GM21723 (cell line): Measurements from ENCODE around the gene PSMD8.
A peak's percentile ranks its signal among the peaks of the same experiment; 100 is the strongest.
"Not testable (repeated sequence)": the region's sequence is repeated elsewhere in the genome, so short reads cannot be mapped to it uniquely, and the experiment has no call there.

Source experiments
- ATAC-seq: cut with Tn5 transposase; IDR thresholded peaks from one replicate; pipeline ENCODE4 v1.9.1; 2021; ENCODE audit warnings: mild to moderate bottlenecking, moderate library complexity; ENCODE audit not compliant: unreplicated experiment

The PSMD8 gene

DNA sequence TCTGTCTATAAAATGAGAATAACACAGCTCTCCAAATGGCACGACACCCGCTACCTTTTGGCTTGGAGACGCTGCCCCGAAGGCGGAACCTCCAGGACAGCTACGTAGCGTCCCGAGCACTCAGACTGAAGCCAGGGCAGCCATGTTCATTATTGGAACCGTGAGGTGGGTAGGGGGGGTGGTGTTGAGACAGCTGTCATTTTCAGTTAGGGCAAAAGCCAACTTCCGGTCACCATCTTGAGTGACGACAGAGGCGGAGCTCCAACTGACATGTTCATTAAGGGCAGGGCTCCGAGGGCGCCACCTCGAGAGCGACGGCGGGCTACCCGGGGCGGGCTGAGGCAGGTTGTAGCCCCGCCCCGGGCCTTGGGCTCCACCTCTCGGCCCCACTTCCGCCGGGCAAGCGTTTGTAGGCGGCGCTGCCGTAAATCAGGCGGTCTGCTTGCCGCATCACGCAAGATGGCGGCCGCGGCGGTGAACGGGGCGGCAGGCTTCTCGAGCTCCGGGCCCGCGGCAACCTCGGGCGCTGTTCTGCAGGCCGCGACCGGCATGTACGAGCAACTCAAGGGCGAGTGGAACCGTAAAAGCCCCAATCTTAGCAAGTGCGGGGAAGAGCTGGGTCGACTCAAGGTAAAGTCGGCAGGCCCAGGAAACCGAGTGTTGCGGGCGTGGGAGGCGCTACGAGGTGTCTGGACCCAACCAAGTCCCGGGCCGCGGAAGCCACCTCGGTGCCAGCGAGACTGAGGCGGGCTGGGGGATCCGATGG is at the start of gene PSMD8:
Gene PSMD8, plus strand, starts transcription at position 240 of the 766 bp plus-strand sequence. Its CDS starts 31 bp downstream, at position 271.
- ATAC-seq = peak; percentile 94

DNA sequence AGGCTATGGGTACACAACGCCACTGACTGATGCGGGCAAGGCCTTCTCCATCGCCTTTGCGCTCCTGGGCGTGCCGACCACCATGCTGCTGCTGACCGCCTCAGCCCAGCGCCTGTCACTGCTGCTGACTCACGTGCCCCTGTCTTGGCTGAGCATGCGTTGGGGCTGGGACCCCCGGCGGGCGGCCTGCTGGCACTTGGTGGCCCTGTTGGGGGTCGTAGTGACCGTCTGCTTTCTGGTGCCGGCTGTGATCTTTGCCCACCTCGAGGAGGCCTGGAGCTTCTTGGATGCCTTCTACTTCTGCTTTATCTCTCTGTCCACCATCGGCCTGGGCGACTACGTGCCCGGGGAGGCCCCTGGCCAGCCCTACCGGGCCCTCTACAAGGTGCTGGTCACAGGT is 47.8 kb upstream of the PSMD8 start:
- no peak for ATAC-seq

DNA sequence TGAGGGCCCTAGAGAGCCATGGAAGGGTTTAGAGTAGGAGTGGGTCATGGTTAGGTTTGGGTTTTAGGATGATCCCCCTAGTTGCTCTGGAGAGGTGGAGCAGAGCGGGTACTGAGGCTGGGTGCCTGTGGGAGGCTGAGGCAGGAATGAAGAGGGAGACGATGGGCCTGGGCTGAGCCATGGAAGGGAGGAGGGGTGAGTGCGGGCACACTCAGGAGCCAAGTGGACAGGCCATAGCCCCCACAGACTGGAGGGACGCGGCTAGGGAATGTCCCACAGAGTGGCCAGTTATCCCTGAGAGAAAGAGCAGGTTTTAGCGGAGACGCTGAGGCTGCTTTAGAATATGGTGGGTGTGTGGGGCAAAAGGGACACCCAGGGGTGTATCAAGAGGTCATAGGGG is 44.7 kb upstream of the PSMD8 start:
- ATAC-seq = no peak

DNA sequence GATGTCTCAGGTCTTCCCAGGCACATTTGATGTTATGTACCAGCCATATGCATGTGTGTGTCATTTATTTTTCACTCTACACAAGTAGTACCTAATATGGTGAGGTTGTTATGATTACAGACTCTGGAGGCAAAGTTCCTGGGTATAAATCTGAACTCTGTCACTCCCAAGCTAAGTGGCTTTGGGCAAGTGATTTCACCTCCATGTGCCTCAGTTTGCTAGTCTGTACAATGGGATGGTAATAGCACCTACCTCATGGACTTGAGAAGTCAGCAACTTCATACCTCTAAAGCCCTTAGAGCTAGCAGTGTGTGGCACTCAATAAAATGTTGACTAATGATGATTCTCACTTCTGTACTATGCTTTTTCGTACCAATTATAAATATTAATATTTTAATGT is 42.6 kb upstream of the PSMD8 start:
- no peak for ATAC-seq

DNA sequence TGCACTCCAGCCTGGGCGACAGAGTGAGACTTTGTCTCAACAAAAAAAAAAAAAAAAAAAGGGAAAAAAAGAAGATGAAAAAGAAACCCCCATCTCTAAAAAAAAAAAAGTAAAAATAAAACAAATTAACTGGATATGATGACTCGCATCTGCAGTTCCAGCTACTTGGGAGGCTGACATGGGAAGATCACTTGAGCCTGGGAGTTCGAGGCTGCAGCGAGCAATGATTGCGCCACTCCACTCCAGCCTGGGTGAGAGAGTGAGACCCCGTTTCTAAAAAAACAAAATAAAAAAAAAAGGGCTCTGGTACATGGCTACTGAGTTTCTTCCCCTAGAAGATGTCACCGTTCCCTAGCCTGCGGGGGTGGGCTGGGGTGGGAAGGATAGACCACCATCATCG is 41.1 kb upstream of the PSMD8 start:
- no peak for ATAC-seq

DNA sequence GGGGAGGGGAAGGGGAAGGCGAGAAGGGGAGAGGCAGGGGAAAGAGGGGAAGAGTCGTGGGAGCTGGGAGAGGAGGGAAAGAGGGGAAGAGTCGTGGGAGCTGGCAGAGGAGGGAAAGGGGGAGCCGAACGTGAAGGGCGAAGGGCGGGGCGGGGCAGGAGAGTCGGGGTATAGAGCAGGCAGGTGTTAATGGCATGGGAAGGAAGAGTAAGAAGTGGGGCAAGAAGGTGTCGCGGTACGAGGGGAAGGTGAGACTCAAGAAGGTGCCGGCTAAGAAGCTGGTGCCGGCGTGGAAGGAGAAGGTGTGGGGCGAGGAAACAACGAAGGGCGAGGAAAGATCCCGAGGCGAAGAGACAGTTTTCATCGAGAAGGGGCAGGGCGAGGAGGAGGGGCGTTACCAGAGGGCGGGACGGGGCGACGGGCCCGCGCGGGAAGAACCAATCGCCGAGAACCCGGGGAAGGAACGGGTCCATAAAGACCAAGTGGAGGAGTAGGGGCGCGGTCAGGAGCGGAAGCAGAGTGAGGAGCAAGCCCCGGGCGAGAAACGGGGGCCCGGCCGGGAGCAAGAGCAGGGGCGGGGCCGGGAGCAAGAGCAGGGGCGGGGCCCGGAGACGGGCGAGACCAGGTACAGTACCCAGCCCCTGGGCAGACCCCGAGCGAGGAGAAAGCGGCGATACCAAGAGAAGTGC is 38.3 kb upstream of the PSMD8 start:
- ATAC-seq = peak; percentile 73

DNA sequence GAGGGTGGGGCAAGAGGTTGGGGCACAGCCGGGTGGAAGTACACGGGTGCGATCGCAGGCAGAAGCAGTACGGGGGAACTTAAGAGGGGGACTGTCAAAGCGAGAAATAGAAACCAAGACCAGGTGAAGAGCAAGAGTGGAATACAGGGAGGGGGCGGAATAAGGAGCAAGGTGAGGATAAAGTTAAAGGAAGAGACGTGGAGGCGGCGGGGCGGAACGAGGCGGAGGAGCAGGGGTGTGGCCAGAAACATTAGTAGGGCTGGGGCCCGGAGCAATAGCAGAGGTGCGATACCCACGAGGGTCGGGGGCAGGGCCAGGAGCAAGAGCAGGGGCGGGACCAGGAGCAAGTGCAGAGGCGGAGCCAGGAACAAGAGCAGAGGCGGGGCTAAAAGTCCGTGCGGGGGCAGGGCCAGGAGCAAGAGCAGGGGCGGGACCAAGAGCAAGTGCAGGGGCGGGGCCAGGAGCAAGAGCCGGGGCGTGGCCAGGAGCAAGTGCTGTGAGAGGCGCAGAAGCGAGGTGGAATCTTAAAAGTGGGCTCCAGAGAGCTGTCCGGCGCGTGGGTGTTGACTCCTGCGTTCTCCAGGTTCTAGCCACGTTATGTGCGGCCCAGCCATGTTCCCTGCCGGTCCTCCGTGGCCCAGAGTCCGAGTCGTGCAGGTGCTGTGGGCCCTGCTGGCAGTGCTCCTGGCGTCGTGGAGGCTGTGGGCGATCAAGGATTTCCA is 37.6 kb upstream of the PSMD8 start:
- peak; percentile 44 for ATAC-seq

DNA sequence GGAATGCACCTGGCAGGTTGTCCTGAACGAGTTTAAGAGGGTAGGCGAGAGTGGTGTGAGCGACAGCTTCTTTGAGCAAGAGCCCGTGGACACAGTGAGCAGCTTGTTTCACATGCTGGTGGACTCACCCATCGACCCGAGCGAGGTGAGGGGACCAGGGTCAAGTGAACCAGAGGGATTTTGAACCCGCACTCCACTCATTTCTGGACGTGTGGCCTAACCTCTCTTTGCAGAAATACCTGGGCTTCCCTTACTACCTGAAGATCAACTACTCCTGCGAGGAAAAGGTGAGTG is 37.1 kb upstream of the PSMD8 start:
- no peak for ATAC-seq

DNA sequence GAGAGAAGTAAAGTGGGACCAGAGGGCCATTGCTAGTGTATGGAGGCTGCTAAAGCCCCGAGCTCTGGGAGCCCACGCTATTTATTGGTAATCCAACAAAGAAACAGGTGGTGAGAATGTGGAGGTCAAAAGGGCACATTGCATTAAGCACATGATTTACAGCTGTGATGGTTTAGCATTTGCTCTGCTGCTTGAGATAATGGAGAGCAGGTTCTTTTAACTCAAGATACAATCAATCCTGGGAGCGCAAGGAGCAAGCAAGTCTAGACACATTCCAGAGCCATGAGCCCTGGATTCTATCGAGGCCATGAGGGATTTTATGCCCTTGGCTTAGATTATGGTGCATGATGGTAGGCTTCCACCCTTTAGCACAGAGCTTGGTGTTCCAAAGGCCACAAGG is 35.4 kb upstream of the PSMD8 start:
- not testable (repeated sequence) for ATAC-seq

DNA sequence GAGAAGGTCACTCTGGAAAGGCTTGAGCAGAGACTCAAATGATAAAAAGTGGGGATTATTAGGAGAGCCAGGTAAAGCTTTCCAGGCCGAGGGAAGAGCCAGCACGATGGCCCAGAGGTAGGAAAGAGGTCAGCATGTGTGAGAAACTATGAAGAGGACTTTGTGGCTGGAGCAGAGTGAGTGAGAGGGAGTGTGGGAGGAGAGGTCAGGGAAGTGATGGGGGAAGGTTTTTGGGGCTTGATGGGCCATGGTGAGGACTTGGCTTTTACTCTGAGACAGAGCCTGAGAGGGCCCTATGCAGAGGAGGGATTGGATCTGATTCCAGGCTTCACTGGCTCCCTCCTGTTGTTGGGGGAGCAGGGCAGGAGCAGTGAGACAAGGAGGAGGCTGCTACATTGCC is 33.4 kb upstream of the PSMD8 start:
- ATAC-seq = no peak

DNA sequence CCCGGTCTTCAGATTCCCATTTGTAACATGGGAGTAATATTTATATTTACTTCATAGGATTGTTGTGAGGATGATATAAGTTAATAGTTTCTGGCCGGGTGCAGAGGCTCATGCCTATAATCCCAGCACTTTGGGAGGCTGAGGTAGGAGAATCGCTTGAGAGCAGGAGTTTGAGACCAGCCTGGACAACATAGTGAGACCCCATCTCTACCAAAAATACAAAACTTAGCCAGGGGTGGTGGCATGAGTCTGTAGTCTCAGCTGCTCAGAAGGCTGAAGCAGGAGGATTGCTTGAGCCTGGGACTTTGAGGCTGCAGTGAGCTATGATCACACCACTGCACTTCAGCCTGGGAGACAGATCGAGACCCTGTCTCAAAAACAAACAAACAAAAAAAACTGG is 27.5 kb upstream of the PSMD8 start:
- no peak for ATAC-seq

DNA sequence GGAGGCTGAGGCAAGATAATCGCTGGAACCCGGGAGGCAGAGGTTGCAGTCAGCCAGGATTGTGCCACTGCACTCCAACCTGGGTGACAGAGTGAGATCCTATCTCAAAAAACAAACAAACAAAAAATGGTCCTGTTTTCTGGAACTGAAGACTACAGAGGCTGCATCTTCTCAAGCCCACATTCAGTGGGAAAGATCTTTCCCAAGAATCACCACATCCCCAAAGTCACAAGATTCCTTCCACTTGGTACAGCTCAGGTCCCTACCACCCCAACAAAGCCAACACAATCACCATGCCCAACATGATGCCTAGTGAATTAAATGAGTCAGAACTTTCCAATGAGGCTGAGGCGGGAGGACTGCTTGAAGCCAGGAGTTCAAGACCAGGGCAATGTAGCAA is 23.5 kb upstream of the PSMD8 start:
- no peak for ATAC-seq

DNA sequence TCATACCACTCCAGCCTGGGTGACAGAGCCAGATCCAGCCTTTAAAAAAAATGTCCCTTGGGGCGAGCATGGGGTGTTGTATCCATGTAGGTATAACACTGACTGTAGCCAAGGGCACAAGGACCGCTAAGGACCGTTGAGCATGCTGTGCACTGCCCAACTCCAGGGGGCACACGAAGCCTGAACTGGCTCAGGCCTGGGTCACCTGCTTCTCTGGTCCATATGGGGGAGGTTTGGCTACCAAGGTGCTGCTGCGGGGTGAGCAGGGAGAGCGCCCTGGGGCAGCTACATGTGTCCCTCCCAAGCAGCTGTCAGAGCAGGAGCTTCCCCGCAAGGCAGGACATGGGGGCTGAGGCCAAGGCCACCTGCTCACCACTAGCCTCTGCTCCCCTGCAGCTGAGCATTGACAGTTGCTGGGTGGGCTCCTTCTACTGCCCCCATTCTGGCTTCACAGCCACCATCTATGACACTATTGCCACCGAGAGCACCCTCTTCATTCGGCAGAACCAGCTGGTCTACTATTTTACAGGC is 22.4 kb upstream of the PSMD8 start:
- no peak for ATAC-seq

DNA sequence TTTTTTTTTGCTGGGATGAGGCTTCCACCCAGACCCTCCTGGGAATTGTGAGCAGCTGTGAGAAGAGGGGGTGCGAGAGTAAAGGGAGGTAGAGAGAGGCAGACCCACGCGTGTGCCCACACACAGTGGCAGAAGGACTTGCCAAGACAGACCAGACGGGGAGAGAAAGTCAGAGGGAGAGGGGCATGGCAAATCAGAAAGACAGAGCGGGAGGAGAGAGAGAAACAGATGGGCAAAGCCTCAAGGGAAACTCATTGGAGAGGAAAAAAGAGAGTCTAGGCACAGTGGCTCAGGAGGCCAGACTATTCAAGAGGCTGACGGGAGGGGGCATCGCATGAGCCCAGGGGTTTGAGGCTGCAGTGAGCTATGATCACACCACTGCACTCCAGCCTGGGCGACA is 21.8 kb upstream of the PSMD8 start:
- ATAC-seq = no peak

DNA sequence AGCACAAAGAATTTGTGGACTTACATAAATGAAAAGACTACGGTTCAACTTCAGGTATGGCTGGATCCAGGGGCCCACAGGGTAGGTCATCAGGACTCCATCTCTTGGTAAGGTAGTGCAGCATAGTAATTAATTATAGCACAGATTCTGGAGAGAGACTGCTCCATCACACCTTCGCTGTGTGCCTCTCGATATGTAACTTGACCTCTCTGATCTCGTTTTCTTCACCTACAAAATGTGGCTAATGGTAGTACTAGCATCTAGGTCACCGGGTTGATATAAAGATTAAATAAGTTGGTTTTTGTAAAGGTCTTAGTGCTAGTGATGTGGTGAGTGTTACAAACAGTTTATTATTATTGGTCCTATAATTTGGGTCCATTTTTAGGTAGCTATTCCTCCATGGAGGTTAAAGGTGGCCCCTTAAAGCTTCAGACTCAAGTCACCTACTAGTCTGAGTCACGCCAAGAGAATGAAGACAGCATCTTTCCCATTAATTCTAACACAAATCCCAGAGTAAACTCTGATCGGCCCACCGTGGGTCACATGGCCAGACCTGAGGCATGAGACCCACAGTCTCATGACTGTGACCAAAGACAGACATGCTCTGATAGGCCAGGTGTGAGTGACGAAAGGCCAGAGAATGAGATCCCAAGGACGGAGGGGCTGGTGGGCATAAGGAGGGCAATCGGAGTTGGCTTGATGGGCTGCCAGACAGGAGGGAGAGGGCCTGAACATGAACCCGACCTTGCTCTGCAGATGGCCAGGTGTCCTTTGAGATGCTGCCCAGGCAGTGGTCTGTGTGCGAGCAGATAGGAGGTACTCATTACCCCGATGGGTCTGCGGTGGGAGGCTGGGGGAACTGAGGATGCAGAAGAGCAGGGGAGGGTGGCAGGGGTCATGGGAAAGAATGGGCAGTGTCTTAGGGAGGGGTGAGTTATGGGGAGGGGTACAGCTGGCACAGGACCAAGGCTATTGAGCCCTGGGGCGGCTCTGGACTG is 18.3 kb upstream of the PSMD8 start:
- no peak for ATAC-seq

DNA sequence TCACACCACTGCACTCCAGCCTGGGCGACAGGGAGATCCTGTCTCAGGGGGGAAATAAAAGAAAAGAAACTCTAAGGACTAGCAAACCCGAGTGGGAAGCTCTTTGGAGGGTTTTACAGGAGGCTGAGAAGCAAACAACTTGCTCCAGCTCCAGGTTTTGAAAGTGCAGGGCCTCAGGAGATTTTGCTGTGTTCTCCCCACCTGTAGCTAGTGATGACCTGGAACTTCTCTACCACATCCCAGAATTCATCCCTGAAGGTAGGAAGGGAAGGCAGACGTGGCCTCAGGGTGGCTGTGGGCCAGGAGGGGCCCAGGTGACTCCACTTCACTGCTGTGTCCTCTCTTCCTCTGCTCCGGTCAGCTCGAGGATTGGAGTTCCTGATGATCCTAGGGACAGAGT is 16.3 kb upstream of the PSMD8 start:
- no peak for ATAC-seq

DNA sequence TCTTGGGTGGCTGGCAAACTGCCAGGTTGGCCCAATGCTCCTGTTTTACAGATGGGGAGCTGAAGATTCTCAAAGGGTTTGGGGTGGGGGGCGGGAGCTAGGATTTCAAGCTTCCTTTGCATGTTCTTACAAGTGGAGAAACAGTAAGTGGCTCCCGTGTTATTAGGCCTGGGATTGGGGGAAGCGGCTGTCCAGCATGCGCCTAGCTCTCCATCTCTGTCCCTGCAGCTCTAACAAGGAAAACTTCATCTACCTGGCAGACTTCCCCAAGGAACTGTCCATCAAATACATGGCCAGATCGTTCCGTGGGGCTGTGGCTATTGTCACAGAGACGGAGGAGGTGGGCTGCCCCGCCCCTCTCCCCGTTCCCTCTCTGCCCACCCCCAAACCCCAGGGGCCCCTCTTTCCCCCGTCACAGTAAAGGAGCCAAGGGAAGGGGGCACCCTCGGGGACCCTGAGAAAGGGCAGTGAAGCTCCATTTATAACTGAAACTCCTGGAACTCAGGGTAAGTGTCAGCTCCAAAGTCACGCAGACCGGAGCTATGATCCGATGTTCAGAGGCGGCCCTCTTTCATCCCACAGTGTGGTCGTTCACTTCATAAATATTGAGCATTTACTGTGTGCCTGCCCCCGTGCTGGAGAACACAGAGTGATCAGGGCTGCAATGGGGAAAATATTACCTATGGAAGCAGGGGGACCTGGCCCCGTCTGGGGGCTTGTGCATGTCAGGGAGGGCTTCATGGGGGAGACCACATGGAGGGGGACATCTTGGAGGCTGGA is 14.9 kb upstream of the PSMD8 start:
- ATAC-seq = no peak

DNA sequence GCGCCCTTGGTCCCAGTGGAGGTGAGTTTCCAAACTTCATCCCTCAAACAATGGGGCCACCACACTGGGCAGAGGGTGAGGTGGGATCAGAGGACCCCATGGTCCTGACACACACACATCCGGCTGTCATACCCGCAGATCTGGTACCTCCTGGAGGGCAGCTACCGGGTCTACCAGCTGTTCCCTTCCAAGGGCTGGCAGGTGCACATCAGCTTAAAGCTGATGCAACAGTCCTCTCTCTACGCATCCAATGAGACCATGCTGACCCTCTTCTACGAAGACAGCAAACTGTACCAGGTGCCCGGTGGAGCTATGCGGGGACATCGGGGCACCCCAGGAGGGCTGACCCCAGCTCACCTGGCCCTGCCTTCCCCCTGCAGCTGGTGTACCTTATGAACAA is 14.0 kb upstream of the PSMD8 start:
- ATAC-seq = no peak

DNA sequence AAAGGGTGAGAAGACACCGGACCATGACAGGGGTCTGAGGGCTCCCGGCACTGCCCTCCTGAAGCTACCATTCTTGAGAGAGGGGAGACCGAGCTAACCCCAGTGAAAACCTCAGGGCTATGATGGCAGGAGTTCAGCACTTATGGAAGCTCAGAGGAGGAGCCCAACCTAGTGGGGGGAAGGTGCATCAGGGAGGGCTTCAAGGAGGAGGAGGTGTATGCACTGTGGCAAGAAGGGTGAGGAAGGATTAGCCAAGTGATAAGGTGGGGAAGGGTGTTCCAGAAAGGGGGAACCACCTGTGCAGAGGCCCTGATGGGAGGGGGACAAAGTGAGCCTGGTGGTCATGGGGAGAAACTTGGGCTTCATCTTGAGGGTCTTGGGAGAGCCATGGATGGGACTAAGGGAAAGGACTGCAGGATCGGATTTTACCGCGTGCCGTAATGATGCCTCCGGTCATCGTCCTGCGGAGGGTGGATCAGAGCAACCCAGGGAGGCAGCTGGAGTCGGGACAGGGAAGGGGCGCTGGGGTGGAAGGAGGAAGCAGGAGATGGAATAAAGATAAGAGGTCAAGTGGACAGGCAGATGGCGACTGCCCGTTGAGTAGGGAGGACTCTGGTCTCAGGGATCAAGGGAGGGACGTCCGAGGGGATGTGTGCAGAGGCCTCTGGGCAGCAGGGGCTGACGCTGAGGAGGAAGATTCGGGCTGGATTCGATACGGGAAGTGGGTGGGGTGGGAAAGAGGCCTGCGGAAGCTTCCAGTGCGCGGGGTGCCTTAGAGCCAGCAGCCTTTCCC is 13.3 kb upstream of the PSMD8 start:
- no peak for ATAC-seq
